ENCODE measurements around the gene POU2F2. TPM values are rescaled to one million over a fixed set of nuclear protein-coding genes. Genes with fewer than 3 reads are reported as not detected.

Gene POU2F2
- total and polyA plus RNA-seq, 8 donors, result 0.68 to 23.3 (median 2.3) TPM

- no peaks in the 10 kb centered on the region for H3K36me3 ChIP-seq
- no peak for TF ChIP-seq POLR2AphosphoS5 (IDR thresholded peaks at IDR 0.05)
- TF ChIP-seq POLR2A (IDR thresholded peaks at IDR 0.05), result no peak
- TF ChIP-seq EP300 (IDR thresholded peaks at IDR 0.05), result no peak
- TF ChIP-seq CTCF (IDR thresholded peaks at IDR 0.05), result no peak
- H3K27ac ChIP-seq, result no peak overlapping the region
- peaks cover 0 to 20% (median 4%) of the 10 kb centered on the region in 4 donors for H3K4me1 ChIP-seq
- DNase-seq, result no peak
- H3K4me3 ChIP-seq, result no peak overlapping the region
- H3K27me3 ChIP-seq, result peaks cover 0 to 37% (median 0%) of the 10 kb centered on the region in 3 donors
- H3K9me3 ChIP-seq, result no peaks in the 10 kb centered on the region
- 88 to 90% (median 89%) methylated on average over 10 of the region's 10 CpGs for WGBS, 5 donors
- intact Hi-C loops (cut with DNase I; ENCODE audit: low total_unique reads), result loop anchor here (10.0 kb wide), 1 partner anchor 204 kb away; the partner anchor contains the start of gene MEGF8
Observed at GRCh38 chr19:42120276-42120980, 11.8 kb downstream of the POU2F2 start.

GRCh38 chr19:42117076-42117475 is 15.2 kb downstream of the POU2F2 start:
- Histone ChIP-seq H3K27me3 (peaks cover 0 to 5% (median 0%) of the 10 kb centered on the region in 3 donors), H3K9me3 (no peaks in the 10 kb centered on the region), H3K36me3 (no peaks in the 10 kb centered on the region), H3K4me3 (no peak overlapping the region), H3K27ac (no peak overlapping the region), H3K4me1 (peaks cover 0 to 26% (median 6%) of the 10 kb centered on the region in 4 donors)
- intact Hi-C loops (cut with DNase I; ENCODE audit: low total_unique reads), result no loop called here
- DNase-seq, result no peak
- WGBS, 5 donors, result 75 to 90% (median 88%) methylated on average over 6 of the region's 6 CpGs
- TF ChIP-seq POLR2AphosphoS5 (IDR thresholded peaks at IDR 0.05) (no peak), CTCF (IDR thresholded peaks at IDR 0.05) (no peak), POLR2A (IDR thresholded peaks at IDR 0.05) (no peak), EP300 (IDR thresholded peaks at IDR 0.05) (no peak)

- no peak overlapping the region for H3K4me3 ChIP-seq
- peak overlapping the region in 1 of 5 donors; percentile 38 for H3K27ac ChIP-seq
- peaks cover 0 to 20% (median 4%) of the 10 kb centered on the region in 4 donors for H3K4me1 ChIP-seq
- TF ChIP-seq EP300 (IDR thresholded peaks at IDR 0.05) (no peak), POLR2A (IDR thresholded peaks at IDR 0.05) (no peak), CTCF (IDR thresholded peaks at IDR 0.05) (no peak), POLR2AphosphoS5 (IDR thresholded peaks at IDR 0.05) (no peak)
- WGBS, 5 donors, result 89 to 97% (median 90%) methylated on average over 10 to 20 of the region's 20 CpGs
- no peaks in the 10 kb centered on the region for H3K9me3 ChIP-seq
- peaks cover 0 to 5% (median 0%) of the 10 kb centered on the region in 3 donors for H3K27me3 ChIP-seq
- no peaks in the 10 kb centered on the region for H3K36me3 ChIP-seq
- DNase-seq, result no peak
- intact Hi-C loops (cut with DNase I; ENCODE audit: low total_unique reads), result no loop called here
Observed at GRCh38 chr19:42116308-42117075, 15.8 kb downstream of the POU2F2 start.

- no peak for DNase-seq
- Histone ChIP-seq H3K4me1 (peaks cover 0 to 14% (median 2%) of the 10 kb centered on the region in 4 donors), H3K4me3 (no peak overlapping the region), H3K36me3 (no peaks in the 10 kb centered on the region), H3K9me3 (no peaks in the 10 kb centered on the region), H3K27ac (peak overlapping the region in 1 of 5 donors; percentile 38), H3K27me3 (peaks cover 0 to 5% (median 0%) of the 10 kb centered on the region in 3 donors)
- intact Hi-C loops (cut with DNase I; ENCODE audit: low total_unique reads), result no loop called here
- TF ChIP-seq POLR2A (IDR thresholded peaks at IDR 0.05) (no peak), CTCF (IDR thresholded peaks at IDR 0.05) (no peak), EP300 (IDR thresholded peaks at IDR 0.05) (no peak), POLR2AphosphoS5 (IDR thresholded peaks at IDR 0.05) (no peak)
- WGBS, 5 donors, result 70 to 89% (median 84%) methylated on average over 4 of the region's 4 CpGs
Observed at GRCh38 chr19:42115705-42116104, 16.5 kb downstream of the POU2F2 start.

Measured in stomach (tissue), 9 donors.